ENCODE measurements around the gene TBC1D2B.
A peak's percentile ranks its signal among the peaks of the same experiment; 100 is the strongest.

The TBC1D2B gene

GRCh38 chr15:78084449-78084750 lies 6.9 kb upstream of the TBC1D2B start:
- DNase-seq (no peak), ATAC-seq (replicated peaks) (no peak)
- Mint-ChIP-seq H3K27me3 (no peaks in the 10 kb centered on the region), H3K9me3 (no peaks in the 10 kb centered on the region), H3K4me1 (peaks cover 27 to 29% of the 10 kb centered on the region in 2 donors), H3K36me3 (no peaks in the 10 kb centered on the region), H3K27ac (no peak overlapping the region), H3K4me3 (no peak overlapping the region)

- Mint-ChIP-seq H3K4me1 (peaks cover 27 to 30% of the 10 kb centered on the region in 2 donors), H3K27me3 (no peaks in the 10 kb centered on the region), H3K4me3 (no peak overlapping the region), H3K27ac (no peak overlapping the region), H3K36me3 (no peaks in the 10 kb centered on the region), H3K9me3 (no peaks in the 10 kb centered on the region)
- DNase-seq (no peak), ATAC-seq (replicated peaks) (no peak)
Measured at GRCh38 chr15:78083687-78084448, 6.4 kb upstream of the TBC1D2B start.

- Mint-ChIP-seq H3K36me3 (no peaks in the 10 kb centered on the region), H3K27me3 (no peaks in the 10 kb centered on the region)
Measured at GRCh38 chr15:78083186-78083585, 5.7 kb upstream of the TBC1D2B start.

GRCh38 chr15:78082743-78083110 lies 5.2 kb upstream of the TBC1D2B start:
- peak overlapping the region; percentile 37 for H3K27ac Mint-ChIP-seq
- H3K27me3 Mint-ChIP-seq, result no peaks in the 10 kb centered on the region
- ATAC-seq (replicated peaks) (no peak), DNase-seq (no peak)
- H3K4me1 Mint-ChIP-seq, result peaks cover 22 to 27% of the 10 kb centered on the region in 2 donors
- peak overlapping the region in 1 of 2 donors; percentile 14 for H3K4me3 Mint-ChIP-seq
- H3K36me3 Mint-ChIP-seq, result no peaks in the 10 kb centered on the region
- no peaks in the 10 kb centered on the region for H3K9me3 Mint-ChIP-seq

More at GRCh38 chr15:78083186-78083585, 5.7 kb upstream of the TBC1D2B start:
- Mint-ChIP-seq H3K9me3 (no peaks in the 10 kb centered on the region), H3K27ac (no peak overlapping the region), H3K4me1 (peaks cover 23 to 27% of the 10 kb centered on the region in 2 donors), H3K4me3 (no peak overlapping the region)
- no peak for ATAC-seq (replicated peaks)
- DNase-seq, result no peak

GRCh38 chr15:78082106-78082742 lies 4.7 kb upstream of the TBC1D2B start:
- no peaks in the 10 kb centered on the region for H3K36me3 Mint-ChIP-seq
- no peaks in the 10 kb centered on the region for H3K9me3 Mint-ChIP-seq
- peaks cover 19 to 25% of the 10 kb centered on the region in 2 donors for H3K4me1 Mint-ChIP-seq
- ATAC-seq (replicated peaks) (peak; percentile 50 to 66), DNase-seq (peak; percentile 16)
- no peaks in the 10 kb centered on the region for H3K27me3 Mint-ChIP-seq
- peak overlapping the region; percentile 21 for H3K27ac Mint-ChIP-seq
- peak overlapping the region in 1 of 2 donors; percentile 14 for H3K4me3 Mint-ChIP-seq

GRCh38 chr15:78080088-78080460 lies 2.6 kb upstream of the TBC1D2B start:
- DNase-seq (no peak), ATAC-seq (replicated peaks) (no peak)
- no peaks in the 10 kb centered on the region for H3K27me3 Mint-ChIP-seq
- H3K9me3 Mint-ChIP-seq, result no peaks in the 10 kb centered on the region
- H3K27ac Mint-ChIP-seq, result no peak overlapping the region
- H3K4me1 Mint-ChIP-seq, result peaks cover 28 to 44% of the 10 kb centered on the region in 2 donors
- H3K36me3 Mint-ChIP-seq, result peaks cover 0 to 4% of the 10 kb centered on the region in 2 donors
- H3K4me3 Mint-ChIP-seq, result no peak overlapping the region

- Mint-ChIP-seq H3K4me3 (no peak overlapping the region), H3K9me3 (no peaks in the 10 kb centered on the region), H3K27me3 (no peaks in the 10 kb centered on the region), H3K36me3 (peaks cover 0 to 4% of the 10 kb centered on the region in 2 donors), H3K4me1 (peaks cover 28 to 44% of the 10 kb centered on the region in 2 donors), H3K27ac (no peak overlapping the region)
- DNase-seq (no peak), ATAC-seq (replicated peaks) (no peak)
Measured at GRCh38 chr15:78079298-78080087, 2.0 kb upstream of the TBC1D2B start.

GRCh38 chr15:78077871-78078210 lies 330 bp upstream of the TBC1D2B start:
- H3K4me1 Mint-ChIP-seq, result peaks cover 23 to 39% of the 10 kb centered on the region in 2 donors
- H3K27me3 Mint-ChIP-seq, result no peaks in the 10 kb centered on the region
- no peak for DNase-seq
- H3K27ac Mint-ChIP-seq, result peak overlapping the region; percentile 71
- peak overlapping the region; percentile 84 to 86 for H3K4me3 Mint-ChIP-seq
- peaks cover 0 to 4% of the 10 kb centered on the region in 2 donors for H3K36me3 Mint-ChIP-seq
- peak; percentile 18 to 24 for ATAC-seq (replicated peaks)
- no peaks in the 10 kb centered on the region for H3K9me3 Mint-ChIP-seq

GRCh38 chr15:78076231-78077052 lies 1.1 kb downstream of the TBC1D2B start:
- ATAC-seq (replicated peaks) (peak; percentile 7 to 22), DNase-seq (no peak)
- Mint-ChIP-seq H3K9me3 (no peaks in the 10 kb centered on the region), H3K4me1 (peaks cover 22 to 38% of the 10 kb centered on the region in 2 donors), H3K36me3 (peaks cover 0 to 4% of the 10 kb centered on the region in 2 donors), H3K27ac (peak overlapping the region; percentile 87), H3K27me3 (no peaks in the 10 kb centered on the region), H3K4me3 (peak overlapping the region; percentile 91 to 97)

GRCh38 chr15:78075490-78076230 lies 1.9 kb downstream of the TBC1D2B start:
- peaks cover 24 to 40% of the 10 kb centered on the region in 2 donors for H3K4me1 Mint-ChIP-seq
- no peak for ATAC-seq (replicated peaks)
- H3K27ac Mint-ChIP-seq, result peak overlapping the region; percentile 42

GRCh38 chr15:78073046-78073787 lies 4.3 kb downstream of the TBC1D2B start:
- DNase-seq (no peak), ATAC-seq (replicated peaks) (no peak)
- Mint-ChIP-seq H3K36me3 (peaks cover 0 to 4% of the 10 kb centered on the region in 2 donors), H3K27me3 (no peaks in the 10 kb centered on the region), H3K4me3 (no peak overlapping the region), H3K9me3 (no peaks in the 10 kb centered on the region), H3K27ac (no peak overlapping the region), H3K4me1 (peaks cover 35 to 43% of the 10 kb centered on the region in 2 donors)

More at GRCh38 chr15:78075490-78076230, 1.9 kb downstream of the TBC1D2B start:
- H3K36me3 Mint-ChIP-seq, result peaks cover 0 to 4% of the 10 kb centered on the region in 2 donors
- H3K27me3 Mint-ChIP-seq, result no peaks in the 10 kb centered on the region
- no peaks in the 10 kb centered on the region for H3K9me3 Mint-ChIP-seq
- DNase-seq, result no peak
- peak overlapping the region; percentile 22 to 39 for H3K4me3 Mint-ChIP-seq

GRCh38 chr15:78072080-78072892 lies 5.2 kb downstream of the TBC1D2B start:
- no peak for DNase-seq
- peaks cover 29 to 48% of the 10 kb centered on the region in 2 donors for H3K4me1 Mint-ChIP-seq
- H3K27ac Mint-ChIP-seq, result no peak overlapping the region
- ATAC-seq (replicated peaks), result no peak
- no peak overlapping the region for H3K4me3 Mint-ChIP-seq
- no peaks in the 10 kb centered on the region for H3K27me3 Mint-ChIP-seq
- peaks cover 0 to 4% of the 10 kb centered on the region in 2 donors for H3K36me3 Mint-ChIP-seq
- no peaks in the 10 kb centered on the region for H3K9me3 Mint-ChIP-seq
